ENCODE measurements around the gene AR.

Gene AR

GRCh38 chrX:67724359-67725110, 180.7 kb downstream of the AR start:
- in situ Hi-C loops (cut with HindIII; ENCODE audit: low sequenced_read_pairs) = no loop called here

- in situ Hi-C loops (cut with HindIII; ENCODE audit: low sequenced_read_pairs) = no loop called here
These were observed 181.7 kb downstream of the AR start for GRCh38 chrX:67725471-67725870.

GRCh38 chrX:67726018-67726417, 182.2 kb downstream of the AR start:
- in situ Hi-C loops (cut with HindIII; ENCODE audit: low sequenced_read_pairs) = no loop called here

- in situ Hi-C loops (cut with HindIII; ENCODE audit: low sequenced_read_pairs) = no loop called here
These were observed 183.8 kb downstream of the AR start for GRCh38 chrX:67727576-67727975.

- in situ Hi-C loops (cut with HindIII; ENCODE audit: low sequenced_read_pairs) = no loop called here
These were observed 186.5 kb downstream of the AR start for GRCh38 chrX:67730296-67730695.

GRCh38 chrX:67731061-67731460, 187.2 kb downstream of the AR start:
- in situ Hi-C loops (cut with HindIII; ENCODE audit: low sequenced_read_pairs) = no loop called here

- in situ Hi-C loops (cut with HindIII; ENCODE audit: low sequenced_read_pairs) = no loop called here
These were observed 189.0 kb downstream of the AR start for GRCh38 chrX:67732864-67733263.

- in situ Hi-C loops (cut with HindIII; ENCODE audit: low sequenced_read_pairs) = no loop called here
These were observed 190.4 kb downstream of the AR start for GRCh38 chrX:67734111-67734753.

- in situ Hi-C loops (cut with HindIII; ENCODE audit: low sequenced_read_pairs) = no loop called here
These were observed 205.7 kb downstream of the AR start for GRCh38 chrX:67749536-67749935.

GRCh38 chrX:67750694-67751093, 206.9 kb downstream of the AR start:
- in situ Hi-C loops (cut with HindIII; ENCODE audit: low sequenced_read_pairs) = no loop called here

- in situ Hi-C loops (cut with HindIII; ENCODE audit: low sequenced_read_pairs) = no loop called here
These were observed 215.2 kb downstream of the AR start for GRCh38 chrX:67759018-67759417.

GRCh38 chrX:67777148-67777547, 233.3 kb downstream of the AR start:
- in situ Hi-C loops (cut with HindIII; ENCODE audit: low sequenced_read_pairs) = no loop called here

GRCh38 chrX:67779099-67779498, 235.3 kb downstream of the AR start:
- in situ Hi-C loops (cut with HindIII; ENCODE audit: low sequenced_read_pairs) = no loop called here

Measured in DLD1 (cell line).